Measurements from ENCODE around the gene CHRNA1. TPM values are rescaled to one million over a fixed set of nuclear protein-coding genes. Genes with fewer than 3 reads are reported as not detected.

The CHRNA1 gene
- total and polyA plus RNA-seq, 9 of the 15 experiments (the other 6 are each of a cell fraction or from before 2014, with no cell fraction given) = not detected

GRCh38 chr2:174776675-174777074 lies 12.4 kb upstream of the CHRNA1 start:
- intact Hi-C loops (cut with micrococcal nuclease) (no loop called here), in situ Hi-C loops (cut with MboI) (loop anchor here (10.0 kb wide), 1 partner anchor 208 kb away; no protein-coding TSS in a partner anchor)
- 0 out of 2 replicates have a peak, but pooled peaks cover 7% of the 10 kb centered on the region for H4K20me1 ChIP-seq (replicated peaks; ENCODE audit: control insufficient read depth, insufficient read depth, low read length)
- no peaks in the 10 kb centered on the region for H3K9me1 ChIP-seq (ENCODE audit: control insufficient read depth, insufficient read depth, low read length)
- no TSS peak for BruUV-seq (replicated peaks)
- no peak overlapping the region for H3K27ac ChIP-seq (ENCODE audit: extremely low read depth, low read depth, low read length)
- H2AFZ ChIP-seq (ENCODE audit: low read depth, low read length) = no peak overlapping the region
- CTCF ChIA-PET (ENCODE audit: low intra/inter-chr PET ratio) = no interaction called here
- POLR2A ChIA-PET = interaction anchor here (0.6 to 0.7 kb wide), 2 partner anchors 8 to 18 kb away, joined by 3 read pairs; no protein-coding TSS in a partner anchor
- TF ChIP-seq MTF1 (CRISPR knock-in tag; IDR thresholded peaks at IDR 0.05; ENCODE audit: borderline replicate concordance) (no peak), ZNF212 (CRISPR knock-in tag; IDR thresholded peaks at IDR 0.05) (no peak), SIRT6 (IDR thresholded peaks at IDR 0.05; ENCODE audit: low read depth, low read length) (no peak)
- no peaks in the 10 kb centered on the region for H3K36me3 ChIP-seq (ENCODE audit: control insufficient read depth, insufficient read depth, low read length)
- DNase-seq (ENCODE audit: extremely low read depth in 1 of 4, low spot score in 3 of 4) = no peak
- no peak overlapping the region for H3K9ac ChIP-seq (ENCODE audit: insufficient read depth in 1 of 2, low read depth in 2 of 2, low read length in 2 of 2)
- H3K79me2 ChIP-seq (ENCODE audit: control insufficient read depth, insufficient read depth, low read length) = no peaks in the 10 kb centered on the region
- H3K9me3 ChIP-seq (replicated peaks; ENCODE audit: control insufficient read depth, insufficient read depth, low read depth, low read length) = no peaks in the 10 kb centered on the region
- FAIRE-seq = no peak
- no peaks in the 10 kb centered on the region for H3K4me1 ChIP-seq (replicated peaks in 1 of 2; ENCODE audit: control insufficient read depth in 2 of 2, insufficient read depth in 2 of 2, low read length in 2 of 2)
- whole genome bisulfite sequencing (ENCODE audit: insufficient coverage, low coverage, missing lambda C conversion rate) = 0% methylated on average over 3 of the region's 3 CpGs
- peaks cover 15 to 38% of the 10 kb centered on the region in 2 experiments for H3K27me3 ChIP-seq (ENCODE audit: control insufficient read depth in 2 of 2, insufficient read depth in 2 of 2, low read length in 2 of 2)
- no peak for ATAC-seq
- no peak overlapping the region for H3K4me3 ChIP-seq
- no peak overlapping the region for H3K4me2 ChIP-seq (ENCODE audit: insufficient read depth, low read length)

- H3K4me3 ChIP-seq = no peak overlapping the region
- no peaks in the 10 kb centered on the region for H3K36me3 ChIP-seq (ENCODE audit: control insufficient read depth, insufficient read depth, low read length)
- DNase-seq (ENCODE audit: extremely low read depth in 1 of 4, low spot score in 3 of 4) = peak; percentile 32 to 46 (median 40)
- H3K27ac ChIP-seq (ENCODE audit: extremely low read depth, low read depth, low read length) = no peak overlapping the region
- 0 out of 2 replicates have a peak, but pooled peaks cover 7% of the 10 kb centered on the region for H4K20me1 ChIP-seq (replicated peaks; ENCODE audit: control insufficient read depth, insufficient read depth, low read length)
- ChIA-PET POLR2A (no interaction called here), CTCF (ENCODE audit: low intra/inter-chr PET ratio) (no interaction called here)
- peak; percentile 55 for FAIRE-seq
- no peaks in the 10 kb centered on the region for H3K79me2 ChIP-seq (ENCODE audit: control insufficient read depth, insufficient read depth, low read length)
- intact Hi-C loops (cut with micrococcal nuclease) (no loop called here), in situ Hi-C loops (cut with MboI) (loop anchor here (10.0 kb wide), 1 partner anchor 209 kb away; no protein-coding TSS in a partner anchor)
- H3K4me1 ChIP-seq (replicated peaks in 1 of 2; ENCODE audit: control insufficient read depth in 2 of 2, insufficient read depth in 2 of 2, low read length in 2 of 2) = no peaks in the 10 kb centered on the region
- peak; percentile 63 for ATAC-seq
- H2AFZ ChIP-seq (ENCODE audit: low read depth, low read length) = no peak overlapping the region
- no peak overlapping the region for H3K4me2 ChIP-seq (ENCODE audit: insufficient read depth, low read length)
- no peaks in the 10 kb centered on the region for H3K9me3 ChIP-seq (replicated peaks; ENCODE audit: control insufficient read depth, insufficient read depth, low read depth, low read length)
- H3K9ac ChIP-seq (ENCODE audit: insufficient read depth in 1 of 2, low read depth in 2 of 2, low read length in 2 of 2) = no peak overlapping the region
- 0% methylated on average over 6 of the region's 6 CpGs for WGBS (ENCODE audit: insufficient coverage, low coverage, missing lambda C conversion rate)
- H3K27me3 ChIP-seq (ENCODE audit: control insufficient read depth in 2 of 2, insufficient read depth in 2 of 2, low read length in 2 of 2) = peaks cover 10 to 35% of the 10 kb centered on the region in 2 experiments
- no TSS peak for BruUV-seq (replicated peaks)
- H3K9me1 ChIP-seq (ENCODE audit: control insufficient read depth, insufficient read depth, low read length) = no peaks in the 10 kb centered on the region
- no peak for TF ChIP-seq NFXL1 (CRISPR knock-in tag; IDR thresholded peaks at IDR 0.05)
- TF ChIP-seq KAT2B (IDR thresholded peaks at IDR 0.05; ENCODE audit: low read depth, low read length) = no peak
- TF ChIP-seq MAZ (CRISPR knock-in tag; conservative IDR thresholded peaks at IDR 0.05 in 1 of 2, IDR thresholded peaks at IDR 0.05 in 1 of 2) = no peak
- no peak for TF ChIP-seq TFE3 (CRISPR knock-in tag; IDR thresholded peaks at IDR 0.05)
- peak; percentile 60 to 71 (median 70) for TF ChIP-seq CTCF (IDR thresholded peaks at IDR 0.05 in 2 of 3, conservative IDR thresholded peaks at IDR 0.05 in 1 of 3; ENCODE audit: insufficient read depth in 2 of 3, low read depth in 1 of 3, low read length in 3 of 3)
- no peak for TF ChIP-seq FOXO4 (CRISPR knock-in tag; IDR thresholded peaks at IDR 0.05)
- TF ChIP-seq GTF2A2 (tag; IDR thresholded peaks at IDR 0.05) = no peak
These were observed 12.0 kb upstream of the CHRNA1 start for GRCh38 chr2:174776223-174776622.

Measured in K562 (cell line).